GM18858 (cell line): ENCODE results near the gene MGLL.
"Not testable (repeated sequence)": the region's sequence is repeated elsewhere in the genome, so short reads cannot be mapped to it uniquely, and the experiment has no call there.

Source experiments
- ATAC-seq: cut with Tn5 transposase; IDR thresholded peaks from one replicate; pipeline ENCODE4 v1.9.1; 2021; ENCODE audit not compliant: unreplicated experiment

The MGLL gene

DNA sequence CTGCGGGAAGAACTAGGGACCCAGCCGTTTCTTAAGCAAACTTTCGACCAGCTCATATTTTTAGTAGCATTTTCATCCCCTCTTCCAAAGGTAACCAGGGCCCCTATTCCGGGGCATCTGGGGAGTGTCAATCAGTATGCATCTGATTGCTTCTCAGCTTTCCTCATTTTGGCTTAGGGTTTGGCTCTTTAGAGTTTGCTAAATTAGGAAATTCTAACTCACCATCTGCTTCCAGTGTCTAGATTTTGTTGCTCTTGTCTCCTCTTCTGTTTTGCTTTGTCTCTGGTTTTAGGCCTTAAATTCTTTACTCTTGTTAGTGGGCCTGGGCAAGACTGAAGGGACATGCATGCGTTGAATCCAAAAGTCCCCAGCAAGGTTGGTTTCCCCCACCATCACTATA lies 159.2 kb downstream of the MGLL start:
- no peak for ATAC-seq

DNA sequence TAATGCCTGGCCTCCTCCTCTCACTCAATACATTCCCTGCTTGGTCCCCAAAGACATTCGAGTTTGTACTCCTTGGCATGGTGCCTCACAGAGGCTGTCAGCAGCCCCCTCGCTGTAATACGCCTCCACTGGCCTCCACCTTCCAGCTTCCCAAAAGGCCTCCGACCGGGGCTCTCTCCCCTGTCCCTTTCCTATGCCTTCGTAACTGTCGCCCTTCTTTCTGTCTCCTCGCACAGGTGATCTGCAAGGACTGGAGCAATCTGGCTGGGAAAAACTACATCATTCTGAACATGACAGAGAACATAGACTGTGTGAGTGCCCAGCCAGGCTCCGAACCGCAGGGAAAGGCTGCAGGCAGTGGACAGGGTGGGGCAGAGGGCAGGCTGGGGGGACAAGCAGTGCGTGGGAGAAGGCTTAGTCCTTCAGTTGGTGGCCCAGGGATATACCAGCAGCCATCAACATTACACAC lies 160.3 kb downstream of the MGLL start:
- no peak for ATAC-seq

DNA sequence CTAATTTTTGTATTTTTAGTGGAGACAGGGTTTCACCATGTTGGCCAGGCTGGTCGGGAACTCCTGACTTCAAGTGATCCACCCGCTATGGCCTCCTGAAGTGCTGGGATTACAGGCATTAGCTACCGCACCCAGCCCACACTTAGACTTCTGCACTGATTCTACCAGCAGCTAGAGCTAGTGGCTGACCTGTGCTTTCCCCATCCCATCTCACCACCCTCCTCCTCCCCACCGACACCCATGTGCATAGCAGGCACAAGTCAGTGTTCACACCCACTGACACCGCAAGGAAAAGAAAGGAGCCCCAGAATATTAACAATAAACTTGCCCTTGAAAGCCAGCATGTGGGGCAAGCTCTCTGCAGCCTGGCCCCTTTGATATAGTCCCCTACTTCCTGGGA lies 160.7 kb downstream of the MGLL start:
- no peak for ATAC-seq

DNA sequence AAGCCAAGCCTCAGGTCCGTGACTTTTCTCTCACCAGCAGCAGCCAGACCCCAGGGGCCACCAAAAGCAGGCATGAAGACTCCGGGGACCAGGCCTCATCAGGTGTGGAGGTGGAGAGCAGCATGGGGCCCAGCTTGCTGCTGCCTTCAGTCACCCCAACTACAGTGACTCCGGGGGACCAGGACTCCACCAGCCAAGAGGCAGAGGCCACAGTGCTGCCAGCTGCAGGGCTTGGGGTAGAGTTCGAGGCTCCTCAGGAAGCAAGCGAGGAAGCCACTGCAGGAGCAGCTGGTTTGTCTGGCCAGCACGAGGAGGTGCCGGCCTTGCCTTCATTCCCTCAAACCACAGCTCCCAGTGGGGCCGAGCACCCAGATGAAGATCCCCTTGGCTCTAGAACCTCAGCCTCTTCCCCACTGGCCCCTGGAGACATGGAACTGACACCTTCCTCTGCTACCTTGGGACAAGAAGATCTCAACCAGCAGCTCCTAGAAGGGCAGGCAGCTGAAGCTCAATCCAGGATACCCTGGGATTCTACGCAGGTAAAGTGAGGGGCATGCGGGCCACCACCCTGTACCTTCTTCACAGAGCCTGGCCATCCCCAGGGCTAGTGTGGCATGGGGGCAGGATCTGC lies 161.6 kb downstream of the MGLL start:
- no peak for ATAC-seq

DNA sequence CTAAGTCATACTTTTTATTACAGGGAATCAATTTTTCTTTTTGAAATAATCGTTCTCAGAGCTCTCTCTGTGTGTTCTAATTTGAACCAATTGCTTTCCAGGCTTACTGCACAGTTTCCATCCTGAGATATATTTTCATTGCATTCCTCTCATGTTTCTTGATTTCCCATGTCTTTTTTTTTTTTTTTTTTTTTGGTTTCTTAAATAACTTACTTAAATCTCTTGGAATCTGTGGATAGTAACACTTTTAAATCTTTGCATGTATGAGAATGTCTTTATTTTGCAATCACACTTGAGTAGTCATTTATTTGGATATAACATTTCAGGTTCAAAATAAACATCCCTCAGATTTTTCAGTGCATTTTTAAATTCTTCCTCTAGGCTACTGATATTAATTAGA lies 164.1 kb downstream of the MGLL start:
- ATAC-seq, result no peak

DNA sequence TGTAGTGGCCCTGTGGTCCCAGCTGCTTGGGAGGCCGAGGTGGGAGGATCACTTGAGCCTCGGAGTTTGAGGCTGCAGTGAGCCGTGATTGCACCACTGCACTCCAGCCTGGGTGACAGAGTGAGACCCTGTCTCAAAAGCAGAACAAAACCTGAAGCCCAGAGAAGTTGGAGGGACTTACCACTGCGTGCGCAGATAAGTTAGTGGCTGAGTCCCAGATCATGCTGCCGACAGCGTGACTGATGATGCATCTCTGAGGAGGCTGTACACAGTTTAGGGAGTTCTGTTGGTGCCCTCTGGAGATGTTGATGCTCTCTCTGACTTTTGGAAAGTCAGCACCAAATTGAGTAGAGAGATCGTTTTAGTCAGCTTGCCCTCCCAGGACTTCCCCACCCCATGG lies 165.4 kb downstream of the MGLL start:
- ATAC-seq, result no peak

DNA sequence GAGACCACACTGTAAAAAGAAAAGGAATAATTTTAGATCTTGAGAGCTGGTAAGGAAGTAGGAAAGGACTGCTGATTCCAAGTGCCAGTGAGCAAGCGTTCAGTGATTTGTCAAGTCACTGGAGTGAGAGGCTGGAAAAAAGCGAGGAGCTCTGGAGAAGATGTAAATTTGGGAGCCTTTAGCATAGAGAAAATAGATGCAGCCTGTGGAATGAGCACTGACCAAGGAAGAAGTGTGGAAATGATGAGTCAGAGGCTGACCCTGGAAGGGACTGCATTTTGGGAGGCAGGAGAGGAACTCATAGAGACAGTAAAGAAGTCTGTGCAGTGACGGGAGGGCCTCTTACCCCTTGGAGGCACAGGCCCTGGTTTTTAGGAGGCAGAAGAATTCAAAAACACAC lies 166.7 kb downstream of the MGLL start:
- no peak for ATAC-seq

DNA sequence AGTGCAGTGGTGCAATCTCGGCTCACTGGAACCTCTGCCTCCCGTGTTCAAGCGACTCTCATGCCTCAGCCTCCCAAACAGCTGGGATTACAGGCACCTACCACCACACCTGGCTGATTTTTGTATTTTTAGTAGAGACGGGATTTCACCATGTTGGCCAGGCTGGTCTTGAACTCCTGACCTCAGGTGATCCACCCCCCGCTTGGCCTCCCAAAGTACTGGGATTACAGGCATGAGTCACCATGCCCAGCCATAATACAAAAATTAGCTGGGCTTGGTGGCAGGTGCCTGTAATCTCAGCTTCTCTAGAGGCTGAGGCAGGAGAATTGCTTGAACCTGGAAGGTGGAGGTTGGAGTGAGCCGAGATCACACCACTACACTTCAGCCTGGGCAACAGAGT lies 167.3 kb downstream of the MGLL start:
- not testable (repeated sequence) for ATAC-seq

DNA sequence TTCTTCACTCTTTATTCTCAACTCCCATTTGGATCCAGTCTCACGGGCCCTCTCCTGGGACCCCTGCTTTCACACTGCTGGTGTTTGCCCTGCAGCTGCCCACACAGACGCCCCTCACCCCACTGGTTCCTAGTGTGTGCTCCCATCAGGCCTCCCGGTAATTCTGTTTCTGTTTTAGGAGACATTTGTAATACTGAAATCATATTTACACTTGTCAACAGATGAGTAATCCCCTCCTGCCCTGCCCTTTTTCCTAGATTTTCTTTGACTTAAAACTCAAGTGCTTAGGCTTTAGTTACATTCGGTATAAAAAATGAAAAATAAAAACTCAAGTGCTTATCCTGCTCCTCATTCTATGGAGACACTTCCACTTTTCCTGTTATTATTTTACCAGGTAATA lies 167.9 kb downstream of the MGLL start:
- no peak for ATAC-seq

DNA sequence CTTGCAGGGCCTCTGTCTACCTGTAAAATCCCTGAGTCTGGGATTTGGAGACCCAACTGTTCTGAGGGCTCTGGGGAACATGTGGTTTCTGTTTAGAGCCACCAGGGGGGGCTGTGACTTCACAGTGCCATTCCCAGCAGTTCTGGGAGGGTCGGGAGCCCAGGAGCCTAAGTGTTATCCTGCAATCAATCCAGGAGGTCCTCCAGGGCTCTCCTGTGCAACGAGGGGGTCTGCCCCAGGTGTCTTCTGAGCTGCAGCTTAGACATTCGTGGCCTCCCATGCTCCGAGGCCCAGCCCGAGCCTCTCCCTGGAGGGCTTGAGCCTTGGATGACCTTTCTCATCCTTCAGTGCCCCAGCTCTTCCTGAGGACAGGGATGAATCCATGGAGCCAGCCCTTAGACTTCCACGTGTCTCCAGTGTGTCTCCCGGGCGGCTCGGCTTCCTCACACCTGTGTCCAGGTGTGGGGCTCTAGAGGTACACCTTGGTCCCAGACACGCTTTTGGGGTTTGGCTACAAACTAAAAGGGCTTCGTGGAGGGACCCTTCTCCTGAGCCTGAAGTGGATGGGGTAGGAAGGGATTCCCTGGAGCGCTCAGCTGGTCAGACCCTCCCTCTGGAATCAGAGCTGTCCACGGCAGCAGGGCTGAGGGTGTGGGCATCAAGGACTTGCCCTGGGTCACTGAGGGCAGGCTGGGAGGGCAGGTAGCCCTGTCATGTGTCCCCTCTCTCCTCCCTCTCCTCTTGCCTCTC lies 169.9 kb downstream of the MGLL start:
- ATAC-seq, result no peak

DNA sequence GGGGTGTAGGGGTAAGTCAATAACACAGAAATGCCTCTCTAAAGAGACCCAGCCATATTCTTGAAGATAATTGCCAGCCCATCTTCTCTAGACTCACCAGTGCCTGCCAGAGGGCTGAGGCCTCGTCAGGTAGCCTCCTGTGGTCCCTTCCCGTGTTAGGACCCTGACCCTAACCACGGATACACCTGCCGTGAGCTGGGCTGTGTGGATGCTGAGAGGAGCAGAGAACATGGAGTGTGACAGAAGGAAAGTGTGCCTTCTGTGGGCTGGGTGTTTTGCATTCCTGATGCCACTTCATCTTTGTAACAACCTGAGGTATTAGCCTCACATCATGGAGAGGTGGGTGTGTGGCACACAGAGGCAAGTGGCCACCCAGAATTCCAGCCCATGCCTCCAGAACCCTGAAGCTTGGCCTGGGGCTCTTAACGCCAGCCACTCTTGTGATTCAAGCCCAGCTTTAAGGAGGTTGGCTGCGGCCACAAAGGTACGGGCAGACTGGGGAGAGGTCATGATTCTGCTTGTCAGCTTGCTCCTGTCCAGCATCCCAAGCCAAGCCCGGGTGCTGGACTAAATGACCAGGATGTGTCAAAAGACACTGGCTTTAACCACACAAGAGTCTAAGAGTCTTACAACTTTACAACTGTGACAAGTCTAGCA lies 170.7 kb downstream of the MGLL start:
- no peak for ATAC-seq

DNA sequence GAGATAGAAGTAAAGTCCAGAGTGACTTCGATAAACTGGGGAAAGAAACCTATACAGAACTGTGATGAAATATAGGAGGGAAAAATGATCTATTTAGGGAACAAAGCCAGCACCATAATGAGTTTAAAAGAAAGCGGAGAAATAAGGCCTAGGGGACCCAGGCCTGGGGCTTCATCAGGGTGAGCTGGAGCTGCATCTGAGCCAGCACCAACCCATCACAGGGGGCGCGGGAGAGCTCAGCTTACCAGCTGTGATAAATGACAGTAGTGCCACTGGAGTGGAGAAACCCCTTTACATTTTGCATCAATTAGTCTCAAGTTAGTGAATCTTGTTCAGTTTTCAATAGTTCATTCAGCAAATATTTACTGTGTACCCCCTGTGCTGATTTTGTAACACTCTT lies 172.1 kb downstream of the MGLL start:
- ATAC-seq, result no peak

DNA sequence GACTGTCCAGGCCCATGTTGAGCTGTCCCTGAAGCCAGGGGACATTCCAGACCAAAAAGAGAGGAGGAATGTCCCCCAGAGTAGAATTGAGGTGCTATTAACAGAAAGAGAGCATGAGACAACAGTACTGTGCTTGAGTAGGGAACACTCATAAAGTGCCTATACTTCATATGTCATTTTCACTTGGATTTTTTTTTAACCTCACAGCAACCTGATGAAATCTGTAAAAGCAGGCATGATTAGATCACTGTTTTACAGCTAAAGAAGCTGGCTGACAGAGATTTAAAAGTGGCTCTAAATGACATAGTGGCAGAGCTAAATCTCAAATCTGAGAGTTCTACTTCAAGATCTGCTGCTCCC lies 174.5 kb downstream of the MGLL start:
- no peak for ATAC-seq

DNA sequence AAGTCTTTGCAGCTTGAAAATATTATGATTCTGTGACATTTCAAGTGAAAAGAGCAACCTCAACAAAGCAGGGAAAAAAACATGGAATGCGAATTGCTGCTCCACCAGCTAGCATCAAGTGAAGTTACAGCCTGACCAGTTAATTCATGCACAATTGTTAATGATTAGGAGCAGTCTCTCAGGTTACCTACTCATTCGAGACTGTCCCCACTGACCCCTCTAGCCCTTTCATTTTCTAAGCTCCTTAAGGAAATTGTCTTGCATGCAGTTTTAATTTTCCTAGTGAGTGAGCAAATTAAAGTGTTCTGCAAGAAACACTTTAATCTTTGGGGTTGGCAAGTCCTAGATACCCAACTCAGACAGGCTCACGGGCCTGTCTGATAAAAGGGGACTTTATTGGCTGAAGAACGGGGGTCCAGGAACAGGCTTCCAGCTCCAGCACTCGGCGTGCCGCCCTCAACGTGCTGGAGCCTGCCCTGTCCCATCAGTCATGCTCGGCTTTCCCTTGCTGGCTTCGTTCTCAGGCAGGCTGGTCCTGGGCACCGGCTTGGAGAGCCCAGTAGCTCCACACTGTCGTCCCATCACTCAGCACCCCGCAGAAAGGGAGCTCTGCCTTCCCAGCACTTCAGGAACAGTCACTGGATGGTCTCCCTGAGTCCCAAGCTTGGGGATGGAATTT lies 175.0 kb downstream of the MGLL start:
- ATAC-seq, result no peak

DNA sequence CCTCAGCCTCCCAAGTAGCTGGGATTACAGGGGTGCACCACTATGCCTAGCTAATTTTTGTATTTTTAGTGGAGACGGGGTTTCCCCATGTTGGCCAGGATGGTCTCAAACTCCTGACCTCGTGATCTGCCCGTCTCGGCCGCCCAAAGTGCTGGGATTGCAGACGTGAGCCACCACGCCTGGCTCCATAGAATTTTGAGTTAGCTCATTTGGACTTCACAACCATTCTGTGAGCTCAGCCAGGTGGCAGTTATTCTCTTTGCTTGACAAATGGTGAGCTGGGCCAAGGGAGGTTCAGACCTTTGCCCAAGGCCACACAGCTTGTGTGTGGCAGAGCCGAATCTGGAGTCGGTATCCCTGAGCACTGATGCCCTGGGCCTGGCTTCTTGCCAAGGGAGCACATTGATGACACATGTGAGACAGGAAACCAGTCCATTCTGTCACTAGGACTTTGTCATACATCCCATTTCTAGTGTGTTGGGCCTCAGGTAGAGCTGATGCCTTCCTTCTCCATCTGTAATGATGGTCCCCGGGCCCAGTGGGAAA lies 175.7 kb downstream of the MGLL start:
- no peak for ATAC-seq

DNA sequence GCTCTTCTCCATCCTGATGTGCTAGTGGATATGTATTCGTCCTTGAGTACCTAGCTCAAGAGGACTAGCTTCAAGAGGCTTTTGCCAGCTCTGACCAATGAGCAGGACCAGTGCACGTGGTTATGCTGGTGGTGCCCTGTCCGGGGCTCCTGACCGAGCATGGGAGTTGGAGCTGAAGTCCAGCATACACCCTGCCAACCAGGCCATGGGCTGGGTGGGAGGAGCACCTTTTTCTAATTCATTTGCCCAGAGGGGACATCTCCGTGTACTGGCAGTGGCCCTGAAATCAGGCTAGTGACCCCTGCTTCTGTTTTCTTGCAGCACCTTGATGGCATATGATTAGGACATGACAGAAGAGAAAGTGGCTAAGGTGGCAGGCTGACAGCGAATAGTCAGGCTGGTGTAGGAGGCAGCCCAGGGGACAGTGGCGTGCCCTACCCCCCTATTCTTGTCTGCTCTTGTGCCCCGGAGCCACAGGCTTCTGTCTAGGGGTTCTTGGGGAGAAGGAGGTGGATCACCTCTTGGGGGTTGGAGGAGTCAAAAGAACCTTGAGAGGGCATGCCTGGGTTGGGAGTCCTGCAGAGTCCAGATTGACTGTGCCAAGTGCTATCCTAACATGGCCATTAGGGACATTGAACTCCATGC lies 176.8 kb downstream of the MGLL start:
- no peak for ATAC-seq

DNA sequence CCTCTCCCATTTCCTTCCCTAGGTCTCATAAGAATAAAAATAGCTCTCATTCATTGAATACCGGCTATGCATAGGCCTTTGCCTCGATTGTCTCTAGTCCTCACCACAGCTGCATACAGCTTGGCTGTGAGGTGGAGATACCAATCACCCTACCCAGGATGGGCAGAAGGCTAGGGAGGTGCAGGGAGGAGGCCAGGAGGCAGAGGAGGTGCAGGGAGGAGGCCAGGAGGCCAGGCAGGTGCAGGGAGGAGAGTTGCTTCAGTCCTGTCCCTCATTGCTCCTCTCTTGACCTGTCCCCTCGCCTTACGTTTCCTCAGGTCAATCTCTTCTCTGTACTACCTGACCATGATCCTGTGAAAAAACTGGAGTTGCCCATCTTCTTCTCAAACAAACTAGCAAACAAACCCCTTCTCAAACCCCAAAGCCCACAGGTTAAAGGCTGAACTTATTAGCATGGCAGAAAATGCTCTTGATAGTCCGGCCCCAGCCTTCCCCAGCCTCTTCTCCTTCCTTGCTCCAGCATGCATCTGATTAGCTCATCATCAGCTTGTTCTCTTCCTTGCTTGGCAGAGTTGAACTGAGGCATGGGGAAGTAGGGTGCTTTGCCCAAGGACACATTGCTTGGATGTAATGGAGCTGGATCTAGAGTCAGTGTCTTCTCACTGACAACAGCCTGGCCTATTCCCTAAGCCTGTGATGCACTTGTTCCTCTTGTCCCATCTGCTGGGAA lies 177.5 kb downstream of the MGLL start:
- no peak for ATAC-seq

DNA sequence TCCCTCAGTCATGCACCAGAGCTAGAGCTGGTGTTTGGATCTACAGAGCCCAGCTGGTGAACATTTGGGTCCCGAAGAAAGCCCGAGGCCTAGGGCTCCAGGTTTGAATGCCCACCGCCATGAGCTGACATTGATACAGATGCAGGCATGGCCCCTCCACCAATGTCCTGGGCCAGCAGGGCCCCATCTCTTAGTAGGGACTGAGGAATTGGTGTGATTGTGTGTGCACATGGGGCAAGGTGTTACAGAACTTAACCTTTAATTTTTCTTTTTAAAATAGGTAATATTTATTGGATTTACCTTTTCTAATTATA lies 182.3 kb downstream of the MGLL start:
- no peak for ATAC-seq

DNA sequence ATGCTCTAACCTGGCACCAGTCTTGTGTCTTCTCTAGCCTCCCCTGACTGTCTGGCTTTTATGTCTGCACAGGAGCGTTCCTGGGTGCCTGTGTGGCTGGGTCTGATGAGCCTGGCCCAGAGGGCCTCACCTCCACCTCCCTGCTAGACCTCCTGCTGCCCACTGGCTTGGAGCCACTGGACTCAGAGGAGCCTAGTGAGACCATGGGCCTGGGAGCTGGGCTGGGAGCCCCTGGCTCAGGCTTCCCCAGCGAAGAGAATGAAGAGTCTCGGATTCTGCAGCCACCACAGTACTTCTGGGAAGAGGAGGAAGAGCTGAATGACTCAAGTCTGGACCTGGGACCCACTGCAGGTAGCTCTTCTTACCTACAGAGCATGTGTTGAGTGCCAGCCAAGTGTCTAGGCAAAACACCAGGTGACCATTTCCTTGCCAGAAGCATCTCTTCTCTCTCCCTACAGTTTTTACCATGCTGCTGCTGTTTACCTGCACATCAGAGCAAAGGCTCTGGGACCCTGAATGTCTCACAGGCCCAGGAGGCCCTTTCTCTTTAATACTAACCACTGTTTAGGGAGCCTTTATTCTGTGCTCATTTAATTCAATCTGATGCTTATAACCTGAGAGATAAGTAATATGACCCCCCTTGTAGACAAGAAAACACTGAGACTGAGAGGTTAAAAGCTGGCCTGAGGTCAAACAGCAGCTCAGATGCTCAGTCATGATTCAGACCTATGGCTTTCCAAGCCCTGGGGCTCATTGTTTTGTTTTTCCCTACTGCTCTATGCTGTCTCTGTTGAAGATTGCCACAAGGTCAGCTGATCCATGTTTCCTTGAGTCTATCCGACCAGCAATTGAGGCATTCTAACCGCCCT lies 182.9 kb downstream of the MGLL start:
- ATAC-seq, result no peak
